Tongue (tissue), 2 donors: ENCODE data around the gene DMRT3. TPM values are rescaled to one million over a fixed set of nuclear protein-coding genes. Genes with fewer than 3 reads are reported as not detected.

ENCODE experiments used
- DNase-seq: peaks from one replicate; pipeline ENCODE4 v3.0.0-alpha.2; 2015
- total RNA-seq: library from RNA; depleted of rRNA; stranded (reverse); fragments of >200 nt; gene quantifications from one replicate; pipeline ENCODE4 v1.2.3, GENCODE V29; 2014

Gene DMRT3
- total RNA-seq, 1 donor from 2014 or later, result not detected

- DNase-seq, result no peak
Observed at GRCh38 chr9:970151-970996, 6.1 kb upstream of the DMRT3 start.

- DNase-seq, result peak; percentile 65
Observed at GRCh38 chr9:971901-972500, 4.5 kb upstream of the DMRT3 start.

GRCh38 chr9:972501-973294 is 3.8 kb upstream of the DMRT3 start:
- no peak for DNase-seq

GRCh38 chr9:973295-973834 is 3.1 kb upstream of the DMRT3 start:
- no peak for DNase-seq

- DNase-seq, result no peak
Observed at GRCh38 chr9:974031-974995, 2.1 kb upstream of the DMRT3 start.

- DNase-seq, result no peak
Observed at GRCh38 chr9:974996-975739, 1.3 kb upstream of the DMRT3 start.

- no peak for DNase-seq
Observed at GRCh38 chr9:975740-976257, 656 bp upstream of the DMRT3 start.

GRCh38 chr9:976943-977837 is 735 bp downstream of the DMRT3 start:
- DNase-seq, result no peak

GRCh38 chr9:977838-978830 is 1.7 kb downstream of the DMRT3 start:
- no peak for DNase-seq

- no peak for DNase-seq
Observed at GRCh38 chr9:979983-980382, 3.5 kb downstream of the DMRT3 start.

GRCh38 chr9:980640-981039 is 4.2 kb downstream of the DMRT3 start:
- no peak for DNase-seq

- no peak for DNase-seq
Observed at GRCh38 chr9:981491-981898, 5.0 kb downstream of the DMRT3 start.

- no peak for DNase-seq
Observed at GRCh38 chr9:982394-983230, 6.2 kb downstream of the DMRT3 start.

- DNase-seq, result no peak
Observed at GRCh38 chr9:994005-994404, 17.6 kb downstream of the DMRT3 start.

- DNase-seq, result no peak
Observed at GRCh38 chr9:995192-995591, 18.7 kb downstream of the DMRT3 start.

- DNase-seq, result peak; percentile 65
Observed at GRCh38 chr9:995781-996180, 19.3 kb downstream of the DMRT3 start.
